Putamen (tissue), 1 donor: Measurements from ENCODE around the gene PIGO.

ENCODE experiments used
- DNase-seq: peaks from one replicate; pipeline ENCODE4 v3.0.0-alpha.2; 2016; ENCODE audit warnings: low spot score

PIGO gene

GRCh38 chr9:35096035-35096849 lies at the start of gene PIGO:
Gene PIGO (minus strand): TSS chr9:35096591. CDS start chr9:35095565, 1,026 bp downstream.
- peak; percentile 83 for DNase-seq

- DNase-seq: no peak
These were observed 45.6 kb upstream of the PIGO start for GRCh38 chr9:35142037-35142436.

- DNase-seq: no peak
These were observed 43.7 kb upstream of the PIGO start for GRCh38 chr9:35140093-35140492.

- DNase-seq: no peak
These were observed 40.5 kb upstream of the PIGO start for GRCh38 chr9:35136866-35137265.

GRCh38 chr9:35135988-35136387 lies 39.6 kb upstream of the PIGO start:
- DNase-seq: no peak

- DNase-seq: no peak
These were observed 38.5 kb upstream of the PIGO start for GRCh38 chr9:35134920-35135319.

- peak; percentile 93 for DNase-seq
These were observed 20.6 kb upstream of the PIGO start for GRCh38 chr9:35116898-35117551.

- DNase-seq: no peak
These were observed 20.1 kb upstream of the PIGO start for GRCh38 chr9:35116539-35116897.

- peak; percentile 86 for DNase-seq
These were observed 19.5 kb upstream of the PIGO start, which contains the start of gene ATOSB for GRCh38 chr9:35115680-35116538. Gene ATOSB (minus strand): TSS chr9:35115862. CDS start chr9:35108274, 7,588 bp downstream.

- peak; percentile 31 for DNase-seq
These were observed 18.6 kb upstream of the PIGO start for GRCh38 chr9:35114840-35115628.

GRCh38 chr9:35114113-35114839 lies 17.9 kb upstream of the PIGO start:
- DNase-seq: peak; percentile 64

GRCh38 chr9:35112257-35113020 lies 16.0 kb upstream of the PIGO start:
- DNase-seq: no peak

GRCh38 chr9:35111001-35111933 lies 14.9 kb upstream of the PIGO start:
- DNase-seq: peak; percentile 99

- DNase-seq: peak; percentile 68
These were observed 14.0 kb upstream of the PIGO start for GRCh38 chr9:35110327-35110761.

GRCh38 chr9:35108946-35109575 lies 12.7 kb upstream of the PIGO start:
- no peak for DNase-seq

GRCh38 chr9:35108461-35108860 lies 12.1 kb upstream of the PIGO start:
- no peak for DNase-seq

- DNase-seq: no peak
These were observed 11.2 kb upstream of the PIGO start for GRCh38 chr9:35107297-35108290.
